Measurements from ENCODE around the gene OR4D1. TPM values are rescaled to one million over a fixed set of nuclear protein-coding genes. Genes with fewer than 3 reads are reported as not detected.

The OR4D1 gene
- total and polyA plus RNA-seq, 9 of the 15 experiments (the other 6 are each of a cell fraction or from before 2014, with no cell fraction given), result not detected

DNA sequence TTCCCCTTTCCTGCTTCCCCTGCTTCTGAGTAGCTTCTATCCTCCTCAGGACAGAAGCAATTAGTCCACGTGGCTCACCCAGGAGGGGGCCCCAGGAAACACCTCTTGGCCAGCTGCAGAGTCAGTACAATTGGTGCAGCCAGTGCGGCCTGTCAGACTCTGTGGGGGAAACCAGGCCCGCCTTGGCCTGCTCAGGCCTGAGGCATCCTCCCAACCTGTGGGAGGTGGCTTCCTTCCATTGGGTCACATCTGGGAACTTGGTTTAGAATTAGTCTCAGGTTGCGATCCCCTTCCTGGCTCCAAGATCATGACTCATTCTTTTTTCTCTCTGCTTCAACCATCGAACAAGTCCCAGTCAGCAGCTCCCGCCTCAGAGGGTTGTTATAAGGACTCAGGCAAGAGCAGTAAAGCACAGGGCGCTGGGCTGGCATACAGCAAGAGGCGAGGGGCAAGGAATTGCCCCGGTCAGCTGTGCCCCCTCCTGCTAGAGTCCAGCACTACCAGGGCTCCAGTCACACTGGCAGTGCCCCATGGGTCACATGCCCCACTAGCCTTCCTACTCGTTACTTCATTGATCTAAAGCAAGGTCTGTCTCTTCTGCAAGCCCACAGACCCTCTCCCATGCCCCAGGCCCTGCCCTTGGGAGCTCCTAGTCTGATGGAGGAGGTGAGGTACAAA lies 36.3 kb downstream of the OR4D1 start (continued):
- TF ChIP-seq PRMT5 (CRISPR knock-in tag; IDR thresholded peaks at IDR 0.05) (no peak), NFE2 (IDR thresholded peaks at IDR 0.05; ENCODE audit: low read depth) (peak; percentile 69), ZNF347 (CRISPR knock-in tag; IDR thresholded peaks at IDR 0.05; ENCODE audit: low read depth) (peak; percentile 51; the same call in 1 of the 2 replicates), ZNF239 (CRISPR knock-in tag; IDR thresholded peaks at IDR 0.05) (peak; percentile 17; the same call in 1 of the 2 replicates), MAZ (CRISPR knock-in tag; conservative IDR thresholded peaks at IDR 0.05 in 1 of 2, IDR thresholded peaks at IDR 0.05 in 1 of 2) (peak in 1 of 2 experiments; percentile 49; a peak in 1 of 4 replicates), SRSF9 (IDR thresholded peaks at IDR 0.05; ENCODE audit: borderline replicate concordance, low read depth, low read length) (no peak), TOE1 (IDR thresholded peaks at IDR 0.05; ENCODE audit: borderline replicate concordance) (no peak), TOE1 (CRISPR knock-in tag; IDR thresholded peaks at IDR 0.05; ENCODE audit: borderline replicate concordance, low read depth) (peak; percentile 55; the same call in 1 of the 2 replicates), ZNF354B (CRISPR knock-in tag; IDR thresholded peaks at IDR 0.05) (no peak), MAFK (IDR thresholded peaks at IDR 0.05; ENCODE audit: low read length) (peak; percentile 30; the same call in 1 of the 2 replicates), ZNF124 (CRISPR knock-in tag; IDR thresholded peaks at IDR 0.05) (no peak), U2AF1 (optimal IDR thresholded peaks at IDR 0.05; ENCODE audit: low read depth, low read length) (no peak), RNF2 (IDR thresholded peaks at IDR 0.05) (peak; percentile 55; the same call in 1 of the 2 replicates), ZNF766 (CRISPR knock-in tag; conservative IDR thresholded peaks at IDR 0.05) (peak; percentile 57; the same call in 1 of the 2 replicates), JUN (IDR thresholded peaks at IDR 0.05; ENCODE audit: borderline replicate concordance, low read depth, low read length) (peak; percentile 21; the same call in 1 of the 2 replicates), JUN (CRISPR knock-in tag; IDR thresholded peaks at IDR 0.05; ENCODE audit: borderline replicate concordance) (no peak), PTBP1 (IDR thresholded peaks at IDR 0.05; ENCODE audit: low read depth, low read length) (no peak), MTA3 (IDR thresholded peaks at IDR 0.05; ENCODE audit: borderline replicate concordance) (0 out of 2 replicates have a peak, but pooled peaks have one; percentile 30), ZNF79 (CRISPR knock-in tag; IDR thresholded peaks at IDR 0.05; ENCODE audit: low read depth) (no peak), THAP7 (CRISPR knock-in tag; IDR thresholded peaks at IDR 0.05) (no peak), JUND (IDR thresholded peaks at IDR 0.05; ENCODE audit: borderline replicate concordance, low read depth, low read length) (peak; percentile 82), JUND (tag; IDR thresholded peaks at IDR 0.05; ENCODE audit: borderline replicate concordance, low read depth, low read length) (peak; percentile 78; the same call in 1 of the 3 replicates)
- TF ChIP-seq, protein P1, sequence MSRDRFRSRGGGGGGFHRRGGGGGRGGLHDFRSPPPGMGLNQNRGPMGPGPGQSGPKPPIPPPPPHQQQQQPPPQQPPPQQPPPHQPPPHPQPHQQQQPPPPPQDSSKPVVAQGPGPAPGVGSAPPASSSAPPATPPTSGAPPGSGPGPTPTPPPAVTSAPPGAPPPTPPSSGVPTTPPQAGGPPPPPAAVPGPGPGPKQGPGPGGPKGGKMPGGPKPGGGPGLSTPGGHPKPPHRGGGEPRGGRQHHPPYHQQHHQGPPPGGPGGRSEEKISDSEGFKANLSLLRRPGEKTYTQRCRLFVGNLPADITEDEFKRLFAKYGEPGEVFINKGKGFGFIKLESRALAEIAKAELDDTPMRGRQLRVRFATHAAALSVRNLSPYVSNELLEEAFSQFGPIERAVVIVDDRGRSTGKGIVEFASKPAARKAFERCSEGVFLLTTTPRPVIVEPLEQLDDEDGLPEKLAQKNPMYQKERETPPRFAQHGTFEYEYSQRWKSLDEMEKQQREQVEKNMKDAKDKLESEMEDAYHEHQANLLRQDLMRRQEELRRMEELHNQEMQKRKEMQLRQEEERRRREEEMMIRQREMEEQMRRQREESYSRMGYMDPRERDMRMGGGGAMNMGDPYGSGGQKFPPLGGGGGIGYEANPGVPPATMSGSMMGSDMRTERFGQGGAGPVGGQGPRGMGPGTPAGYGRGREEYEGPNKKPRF (IDR thresholded peaks at IDR 0.05; ENCODE audit: low read depth, low read length), result no peak
- TF ChIP-seq, protein P2, sequence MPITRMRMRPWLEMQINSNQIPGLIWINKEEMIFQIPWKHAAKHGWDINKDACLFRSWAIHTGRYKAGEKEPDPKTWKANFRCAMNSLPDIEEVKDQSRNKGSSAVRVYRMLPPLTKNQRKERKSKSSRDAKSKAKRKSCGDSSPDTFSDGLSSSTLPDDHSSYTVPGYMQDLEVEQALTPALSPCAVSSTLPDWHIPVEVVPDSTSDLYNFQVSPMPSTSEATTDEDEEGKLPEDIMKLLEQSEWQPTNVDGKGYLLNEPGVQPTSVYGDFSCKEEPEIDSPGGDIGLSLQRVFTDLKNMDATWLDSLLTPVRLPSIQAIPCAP (CRISPR knock-in tag; IDR thresholded peaks at IDR 0.05; ENCODE audit: borderline replicate concordance), result no peak
- TF ChIP-seq, protein P3, sequence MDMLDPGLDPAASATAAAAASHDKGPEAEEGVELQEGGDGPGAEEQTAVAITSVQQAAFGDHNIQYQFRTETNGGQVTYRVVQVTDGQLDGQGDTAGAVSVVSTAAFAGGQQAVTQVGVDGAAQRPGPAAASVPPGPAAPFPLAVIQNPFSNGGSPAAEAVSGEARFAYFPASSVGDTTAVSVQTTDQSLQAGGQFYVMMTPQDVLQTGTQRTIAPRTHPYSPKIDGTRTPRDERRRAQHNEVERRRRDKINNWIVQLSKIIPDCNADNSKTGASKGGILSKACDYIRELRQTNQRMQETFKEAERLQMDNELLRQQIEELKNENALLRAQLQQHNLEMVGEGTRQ (CRISPR knock-in tag; IDR thresholded peaks at IDR 0.05), result 0 out of 2 replicates have a peak, but pooled peaks have one; percentile 27
